ENCODE measurements around the gene ZDHHC13.

Gene ZDHHC13

DNA sequence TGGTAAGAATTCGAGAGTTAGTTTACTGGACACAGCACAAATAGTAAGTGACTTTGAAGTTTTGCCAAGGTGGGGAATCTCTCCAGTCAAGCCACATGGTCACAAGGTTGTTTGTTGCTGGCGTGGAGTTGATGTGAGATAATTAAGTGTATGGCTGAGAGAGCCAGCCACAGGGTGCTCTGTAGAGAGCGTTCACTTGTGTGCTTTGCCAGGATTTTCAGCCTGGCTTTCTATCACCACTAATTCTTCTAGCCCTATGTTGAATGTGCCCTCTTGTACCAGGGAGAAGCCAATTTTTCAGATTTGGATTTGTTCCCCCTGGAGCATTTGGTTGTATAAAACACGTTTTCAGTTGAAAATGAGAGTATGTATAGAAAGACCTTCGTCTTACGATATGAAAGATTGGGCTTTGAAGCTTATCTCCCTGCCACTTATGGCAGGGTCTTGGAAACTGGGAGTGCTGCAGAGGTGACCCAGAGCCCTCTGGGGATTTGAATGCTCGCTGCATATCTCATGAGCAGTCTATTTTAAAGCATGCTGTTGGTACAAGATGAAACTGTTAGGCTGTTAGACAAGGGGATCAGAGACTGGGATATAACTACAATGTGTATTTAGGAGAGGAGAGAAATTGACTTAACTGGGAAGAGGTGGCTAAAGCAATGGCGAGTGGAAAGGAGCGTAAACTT, 56.2 kb downstream of the ZDHHC13 start:
- no peak for DNase-seq (ENCODE audit: low spot score)

DNA sequence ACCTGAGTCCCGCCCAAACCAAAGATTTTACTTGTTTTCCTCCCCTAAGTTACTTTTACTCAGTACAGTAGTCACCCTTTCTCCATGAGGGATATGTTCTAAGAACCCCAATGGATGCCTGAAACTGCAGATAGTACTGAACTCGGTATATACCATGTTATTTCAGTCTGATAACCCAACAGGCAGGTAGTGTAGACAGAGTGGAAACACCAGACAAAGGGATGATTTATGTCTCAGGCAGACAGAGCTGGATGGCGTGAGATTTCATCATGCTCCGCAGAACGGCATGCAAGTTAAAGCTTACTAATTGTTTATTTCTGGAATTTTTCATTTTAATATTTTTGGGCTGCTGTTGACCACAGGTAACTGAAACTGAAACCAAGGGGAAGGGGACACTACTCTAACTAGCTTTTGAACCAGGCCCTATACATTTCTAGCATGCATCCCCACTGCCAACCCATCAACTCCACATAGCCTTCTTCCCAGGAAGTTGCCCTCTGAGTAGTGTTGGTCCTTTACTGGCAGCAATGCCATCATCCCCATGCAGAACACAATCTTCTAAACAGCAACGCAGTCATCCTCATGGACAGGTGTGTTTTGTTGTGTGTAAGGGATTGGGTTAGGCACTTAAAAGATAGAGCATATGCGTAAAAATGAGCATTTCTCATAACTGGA, 57.1 kb downstream of the ZDHHC13 start:
- no peak for DNase-seq (ENCODE audit: low spot score)

DNA sequence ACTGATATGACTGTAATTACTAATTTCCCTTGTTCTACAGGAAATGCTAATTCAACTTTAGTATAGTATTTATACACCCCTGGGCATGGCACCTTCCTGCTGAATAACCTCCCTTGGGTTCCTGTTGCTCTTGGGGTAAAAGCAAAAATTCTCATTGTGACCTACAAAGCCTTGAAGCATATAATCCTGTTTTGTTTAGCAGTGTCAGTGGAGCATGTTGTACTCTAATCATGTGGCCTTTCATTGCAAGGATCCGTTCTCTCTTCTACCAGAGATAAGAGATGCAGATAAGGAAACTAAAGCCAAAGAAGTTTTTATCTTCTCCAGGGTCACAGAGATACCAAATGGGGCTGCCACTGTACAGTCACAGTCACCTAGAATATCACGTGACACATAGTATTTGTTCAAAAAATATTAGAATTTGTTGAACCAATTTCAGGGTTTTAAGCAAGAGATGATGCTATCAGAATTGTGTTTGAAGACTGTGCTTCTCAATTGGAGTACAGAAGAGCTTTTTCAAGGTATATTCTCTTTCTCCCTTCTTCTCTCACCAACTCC, 59.7 kb downstream of the ZDHHC13 start:
- no peak for DNase-seq (ENCODE audit: low spot score)

DNA sequence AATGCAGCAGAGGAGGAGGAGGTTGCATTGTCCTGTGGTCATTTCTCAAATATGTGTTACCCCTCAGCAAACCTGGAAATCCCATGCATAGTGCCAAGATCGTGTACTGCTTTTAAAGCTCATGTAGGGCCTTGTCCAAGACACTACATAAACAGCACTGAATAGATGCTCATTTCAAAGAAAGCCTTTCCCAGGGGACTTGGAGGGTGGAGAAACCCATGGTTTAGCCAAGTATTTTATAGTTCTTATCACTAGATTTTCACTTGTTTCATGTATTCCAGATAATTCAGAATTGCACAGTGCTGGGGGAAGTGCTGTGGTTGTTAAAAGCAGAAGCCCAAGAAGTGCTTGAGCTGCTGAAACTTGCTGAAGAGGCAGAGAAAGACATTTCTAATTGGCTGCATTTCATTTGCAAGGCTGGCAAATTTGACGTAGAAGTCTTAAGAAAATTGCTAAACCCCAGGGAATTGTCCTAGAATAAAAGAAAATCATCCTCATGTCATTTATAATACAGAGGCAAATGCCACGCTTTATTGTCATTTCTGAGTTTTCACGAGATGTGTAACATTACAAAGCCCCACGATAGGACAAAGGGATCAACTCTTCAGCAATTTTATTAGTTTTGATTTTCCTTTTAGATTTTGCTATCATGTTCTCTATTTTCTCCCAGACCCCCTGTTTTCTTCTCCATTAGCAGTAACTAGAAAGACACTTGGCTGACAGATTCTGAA, 64.7 kb downstream of the ZDHHC13 start:
- no peak for DNase-seq (ENCODE audit: low spot score)

DNA sequence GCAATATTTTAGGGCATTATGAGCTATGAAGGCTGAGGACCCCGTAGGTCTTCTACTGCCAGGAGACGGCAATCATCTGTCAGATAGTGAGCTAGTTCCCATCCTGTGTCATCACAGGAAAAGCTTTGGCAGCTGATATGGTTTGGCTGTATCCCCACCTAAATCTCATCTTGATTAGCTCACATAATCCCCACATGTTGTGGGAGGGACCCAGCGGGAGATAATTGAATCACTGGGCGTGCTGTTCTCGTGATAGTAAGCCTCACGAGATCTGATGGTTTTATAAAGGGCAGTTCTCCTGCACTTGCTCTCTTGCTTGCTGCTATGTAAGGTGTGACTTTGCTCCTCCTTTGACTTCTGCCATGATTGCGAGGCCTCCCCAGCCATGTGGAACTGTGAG, 66.7 kb downstream of the ZDHHC13 start:
- DNase-seq (ENCODE audit: low spot score), result no peak

DNA sequence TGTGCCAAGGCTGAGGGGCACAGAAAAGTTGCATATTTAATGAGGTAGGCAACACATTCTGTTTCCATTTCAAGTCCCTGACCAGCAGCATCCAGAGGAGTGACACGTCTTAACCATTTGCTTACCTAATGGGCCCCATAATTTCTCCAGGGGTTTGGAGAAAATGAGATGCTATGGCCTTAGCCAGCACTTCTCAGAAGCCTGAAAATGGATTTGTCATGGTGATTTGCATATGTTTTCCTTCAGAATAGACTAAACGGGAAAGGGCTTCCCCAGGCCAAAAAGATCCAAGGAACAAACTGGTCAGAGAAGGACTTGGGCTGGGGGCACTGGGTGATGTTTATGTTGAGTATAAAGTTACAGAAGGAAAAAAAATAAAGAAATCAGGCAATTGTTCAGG, 68.1 kb downstream of the ZDHHC13 start:
- DNase-seq (ENCODE audit: low spot score), result no peak

DNA sequence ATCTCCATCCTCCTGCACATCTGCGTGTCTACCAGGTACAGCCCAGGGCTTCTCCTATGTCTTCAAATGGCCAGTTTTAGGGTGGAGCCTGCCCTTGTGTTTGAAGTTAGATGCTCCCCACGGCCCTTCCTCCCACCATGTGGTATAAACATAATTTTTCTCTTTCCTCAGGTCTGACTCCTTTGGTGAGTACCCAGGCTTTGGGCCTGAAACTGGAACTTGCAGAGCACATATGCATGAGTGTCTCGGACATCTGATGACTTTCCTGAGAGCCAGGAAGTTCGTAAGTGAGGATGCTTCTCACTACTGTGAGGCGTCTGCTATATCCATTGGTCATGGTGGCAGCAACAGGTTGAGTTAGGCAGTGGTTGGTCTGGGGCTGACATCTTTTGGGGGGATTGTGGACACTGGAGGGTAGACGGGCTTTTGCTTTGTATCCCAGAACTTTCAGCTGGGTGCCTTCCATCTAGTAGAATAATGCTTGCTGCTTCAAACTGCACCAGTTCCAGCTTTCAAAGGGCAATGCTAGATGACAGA, 68.6 kb downstream of the ZDHHC13 start:
- DNase-seq (ENCODE audit: low spot score), result no peak

DNA sequence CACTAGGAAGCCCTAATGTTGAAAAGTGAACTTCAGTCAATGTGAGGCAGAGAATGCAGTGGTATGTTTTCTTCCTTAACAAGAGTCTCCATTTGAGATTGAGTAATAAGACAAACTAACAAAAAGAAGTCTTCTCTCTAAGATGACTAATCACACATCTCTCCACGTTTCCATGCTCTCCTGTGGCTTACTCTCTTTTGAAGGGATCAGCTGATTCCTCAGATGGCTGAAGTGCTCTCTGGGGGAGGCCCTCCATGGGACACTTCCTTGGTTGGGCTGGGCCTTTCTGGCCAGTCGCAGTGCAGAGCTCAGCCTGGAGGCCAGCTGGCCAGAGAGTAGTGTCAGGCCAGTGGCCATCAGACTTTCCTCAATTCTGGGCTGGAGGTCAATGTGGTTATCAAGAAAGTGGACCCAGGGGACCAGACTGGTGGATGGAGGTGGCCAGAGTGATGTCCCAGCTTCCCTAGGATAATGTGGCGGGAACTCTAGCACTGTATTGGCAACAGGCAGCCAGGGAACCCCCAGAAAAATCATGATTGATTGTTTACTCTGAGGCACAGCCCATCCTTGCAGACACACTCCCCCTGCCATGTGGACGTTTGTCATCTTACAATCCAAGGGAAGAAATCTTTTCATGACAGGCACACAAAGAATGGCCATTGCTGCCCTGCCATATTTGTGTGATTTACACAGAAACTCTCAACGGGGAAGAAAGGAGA, 70.3 kb downstream of the ZDHHC13 start:
- DNase-seq (ENCODE audit: low spot score), result peak; percentile 54

DNA sequence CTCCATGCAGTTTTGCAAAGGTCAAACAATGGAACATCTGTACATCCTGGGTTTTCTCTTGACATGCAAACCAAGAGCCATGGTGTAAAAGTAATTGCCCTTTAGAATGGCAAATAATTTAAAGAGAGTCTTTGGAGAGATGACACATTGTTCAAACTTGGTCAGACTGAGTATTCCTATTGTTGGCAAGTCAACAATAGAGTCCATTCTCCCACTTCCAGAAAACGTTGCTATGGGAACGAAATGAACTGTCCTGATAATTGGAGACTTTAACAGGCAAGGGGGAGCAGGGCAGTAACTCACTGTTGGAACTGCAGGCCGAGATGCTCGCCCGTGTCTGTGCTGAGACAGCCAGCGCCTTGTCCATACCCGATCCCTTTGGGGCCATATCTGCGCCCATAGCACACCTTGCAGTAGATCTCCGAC, 70.9 kb downstream of the ZDHHC13 start:
- no peak for DNase-seq (ENCODE audit: low spot score)

DNA sequence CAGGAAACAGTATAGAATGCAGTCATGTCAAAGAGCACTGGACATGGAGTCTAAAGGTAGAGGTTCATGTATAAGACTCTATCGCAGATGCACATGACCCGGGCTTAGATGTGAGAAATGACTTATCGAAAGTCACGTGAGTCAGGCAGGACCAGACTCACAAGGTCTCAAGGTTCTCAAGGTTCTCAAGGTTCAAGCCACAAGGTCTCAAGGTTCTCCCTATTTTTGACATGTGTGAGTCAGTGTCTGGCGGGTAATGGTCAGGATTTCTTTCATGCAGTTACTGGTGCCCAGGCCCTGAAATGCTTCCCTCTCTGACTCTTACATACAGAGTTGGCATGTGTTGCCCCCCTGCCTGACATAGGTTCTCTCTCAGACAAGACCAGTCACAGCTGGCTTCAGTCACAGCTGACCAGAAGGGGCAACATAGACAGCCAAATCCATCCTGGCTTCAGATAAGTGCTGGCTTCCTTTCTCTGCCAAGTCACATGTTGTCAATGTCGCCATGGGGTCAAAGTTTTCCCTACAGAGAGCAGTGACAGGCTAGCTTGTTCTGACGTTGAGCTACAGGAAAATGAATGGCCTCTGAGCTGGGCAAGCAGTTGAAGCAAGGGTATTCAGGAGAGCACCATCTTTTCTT, 74.7 kb downstream of the ZDHHC13 start:
- no peak for DNase-seq (ENCODE audit: low spot score)

DNA sequence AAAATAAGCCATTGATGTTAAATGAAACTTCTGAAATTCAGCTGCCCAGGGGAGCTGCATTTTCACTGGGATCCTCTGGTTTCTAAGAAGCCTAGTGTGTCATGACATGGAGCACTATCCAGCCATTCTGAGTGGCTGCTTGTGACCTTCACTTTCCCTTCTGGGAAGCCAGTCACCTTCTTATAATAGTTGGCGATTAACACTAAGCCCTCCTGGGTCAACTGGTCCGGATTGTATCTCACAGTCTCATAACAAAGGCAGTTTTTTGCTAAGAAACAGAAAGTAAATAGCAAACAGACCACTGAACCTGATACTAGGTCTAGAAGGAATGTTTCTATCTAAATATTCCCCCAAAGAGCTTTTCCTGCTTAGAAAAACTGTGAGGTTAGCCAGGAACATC, 76.9 kb downstream of the ZDHHC13 start:
- no peak for DNase-seq (ENCODE audit: low spot score)

DNA sequence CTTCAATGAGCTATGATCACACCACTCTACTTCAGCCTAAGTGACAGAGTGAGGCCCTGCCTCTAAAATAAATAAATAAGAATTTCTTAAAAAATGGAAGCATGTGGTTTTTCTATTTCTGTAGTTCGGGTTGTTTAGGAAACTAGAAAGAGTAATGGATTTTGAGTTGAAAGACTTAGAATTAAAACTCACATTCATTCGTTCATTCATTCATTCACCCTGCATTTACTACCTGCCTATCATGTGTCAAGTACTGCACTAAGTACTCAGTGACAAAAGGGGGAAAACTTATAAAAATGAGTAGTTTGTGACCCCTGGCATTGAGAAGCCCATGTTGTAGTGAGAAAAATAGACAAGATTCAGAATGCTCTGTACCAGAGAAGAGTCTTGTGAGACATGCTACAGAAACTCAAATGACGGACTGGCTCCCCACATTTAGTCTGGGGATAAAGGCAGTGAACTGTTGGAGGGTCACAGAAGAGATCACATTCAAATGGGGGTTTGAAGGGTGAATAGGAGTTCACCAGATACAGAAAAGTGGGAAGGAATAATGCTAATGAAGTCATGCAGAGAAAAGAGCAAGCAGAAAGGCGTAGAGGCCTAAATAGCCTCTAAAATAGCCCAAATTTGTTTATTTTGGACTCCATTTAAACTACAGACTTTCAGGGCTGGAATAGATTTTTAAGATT, 77.8 kb downstream of the ZDHHC13 start:
- DNase-seq (ENCODE audit: low spot score), result no peak

DNA sequence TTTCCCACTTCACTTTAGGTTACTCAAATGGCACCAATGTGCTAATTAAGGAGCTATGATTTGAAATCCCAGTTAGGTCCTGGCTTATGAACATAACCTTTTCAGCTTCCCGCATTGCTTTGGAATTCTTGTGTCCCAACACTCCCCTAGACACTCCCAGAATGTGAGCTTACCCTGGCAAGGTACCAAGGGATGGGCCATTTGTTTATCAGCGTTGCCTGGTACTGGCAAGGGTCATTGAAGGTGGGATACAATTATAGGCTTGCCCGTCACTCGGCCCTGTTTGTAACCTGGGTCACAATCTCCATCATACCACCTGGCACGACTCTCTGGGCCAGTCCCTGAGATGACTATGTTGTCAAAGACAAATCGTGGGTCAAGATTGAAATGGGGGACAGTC, 79.5 kb downstream of the ZDHHC13 start:
- no peak for DNase-seq (ENCODE audit: low spot score)

DNA sequence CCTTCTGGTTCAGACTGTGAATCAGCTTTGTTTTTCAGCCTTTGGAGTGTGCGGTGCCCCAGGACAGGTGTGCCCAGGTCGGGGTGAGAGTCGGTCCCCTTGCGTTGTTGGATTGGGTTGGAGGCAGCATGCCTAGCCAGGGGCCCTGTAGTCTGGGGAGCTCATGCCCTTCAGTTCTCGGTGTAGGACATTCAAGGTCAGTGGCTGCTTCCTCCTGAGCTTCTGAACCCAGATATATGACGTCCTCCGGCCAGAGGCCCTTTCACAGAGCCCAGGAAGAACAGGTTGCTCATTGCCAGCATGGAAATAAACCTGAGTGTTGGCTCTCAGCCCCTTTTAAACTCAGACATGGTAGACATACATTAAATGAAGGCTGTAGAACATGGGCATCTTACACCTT, 82.1 kb downstream of the ZDHHC13 start:
- DNase-seq (ENCODE audit: low spot score), result no peak

DNA sequence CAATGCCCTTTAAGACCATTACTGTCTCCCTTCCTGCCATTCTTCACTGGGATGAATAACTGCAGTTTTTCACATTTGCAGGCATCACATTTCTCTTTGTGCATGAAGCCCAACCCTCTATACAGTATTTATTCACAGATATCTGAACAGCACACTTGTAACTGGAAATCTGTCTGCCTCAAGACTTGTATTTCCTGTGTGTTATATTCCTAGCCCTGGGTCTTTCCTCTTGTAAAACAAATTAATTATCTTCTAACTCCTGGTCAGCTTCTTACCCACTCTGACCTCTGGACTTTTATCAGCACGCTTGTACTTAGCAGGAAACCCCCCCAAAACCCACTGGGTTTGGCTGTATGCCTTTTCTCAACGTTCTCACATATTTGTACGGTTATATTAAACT, 82.8 kb downstream of the ZDHHC13 start:
- DNase-seq (ENCODE audit: low spot score), result no peak

DNA sequence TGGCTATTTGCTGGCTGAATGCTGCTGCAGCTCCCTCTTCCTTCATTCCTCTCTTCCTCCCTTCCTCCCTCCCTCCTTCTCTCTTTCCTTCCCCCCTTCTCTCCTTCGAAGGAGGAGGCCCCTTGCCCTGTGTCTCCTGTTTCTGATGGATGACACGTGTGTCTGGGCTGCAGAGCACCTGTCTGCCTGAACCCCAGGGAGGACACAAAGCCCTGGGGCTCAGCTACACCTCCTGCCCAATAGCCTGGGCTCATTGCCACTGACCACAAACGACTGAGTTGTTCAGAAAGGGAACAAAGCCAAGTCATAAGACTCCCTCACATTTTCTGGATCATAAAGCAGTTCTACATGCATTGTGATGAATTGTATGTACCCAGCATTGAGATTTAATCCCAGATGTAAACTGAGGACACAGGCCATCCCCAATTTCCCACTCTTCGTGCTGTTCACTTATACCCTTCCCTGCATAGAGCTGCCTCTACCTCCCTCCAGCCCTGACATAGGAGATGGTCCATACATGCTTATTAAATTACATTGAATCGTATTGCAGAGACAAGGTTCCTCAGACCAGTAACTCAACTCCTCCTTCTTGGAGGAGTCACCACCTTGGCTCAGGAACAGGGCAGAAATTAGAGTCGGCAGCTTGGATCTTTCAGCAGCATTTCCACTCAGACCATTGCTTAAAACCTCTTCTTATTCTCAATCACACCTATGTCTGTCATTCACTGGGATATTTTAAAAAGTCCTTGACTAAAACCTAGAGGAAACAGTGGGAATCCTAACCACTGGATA, 83.6 kb downstream of the ZDHHC13 start:
- DNase-seq (ENCODE audit: low spot score), result peak; percentile 83

DNA sequence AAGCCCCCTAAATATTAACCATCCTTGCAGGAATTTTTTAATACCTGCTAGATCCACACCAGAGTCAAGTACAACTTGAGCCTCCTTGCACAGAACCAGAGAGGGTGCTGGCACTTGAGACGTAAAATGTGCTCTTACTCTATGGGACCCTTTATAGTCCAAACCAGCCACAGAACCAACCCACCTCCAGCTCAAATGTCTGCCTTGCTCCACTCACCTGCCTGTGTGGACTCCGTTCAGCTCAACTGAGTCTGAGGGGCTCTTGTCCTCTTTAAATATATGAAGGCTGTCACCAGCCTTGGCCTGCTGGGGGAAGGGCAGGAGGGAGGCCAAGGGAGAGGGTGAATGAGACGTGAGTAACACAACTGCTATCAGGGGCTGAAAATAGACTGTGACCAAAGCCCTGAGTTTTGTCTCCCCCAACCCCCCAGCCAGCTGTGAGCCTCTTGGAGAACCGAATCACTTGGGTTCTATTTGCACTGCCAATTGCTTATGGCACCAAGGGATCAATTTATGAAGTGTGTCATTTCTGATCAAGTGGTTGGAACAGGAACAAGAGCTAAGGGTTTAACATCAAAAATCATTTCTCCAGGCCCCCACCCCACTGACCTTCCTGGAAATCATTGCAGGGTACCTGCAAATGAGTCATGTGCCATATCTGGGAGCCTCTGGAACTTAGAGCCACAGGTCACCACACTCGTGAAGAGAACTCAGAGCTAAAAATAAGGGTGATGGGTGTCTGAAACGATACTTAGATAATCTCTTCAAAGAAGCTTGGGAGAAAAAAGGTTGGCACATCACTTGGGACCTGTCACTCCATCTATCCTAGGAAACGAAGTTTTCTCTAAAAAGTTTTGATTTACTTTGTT, 85.0 kb downstream of the ZDHHC13 start, which contains the start of gene CSRP3:
TSS of gene CSRP3 (minus strand) at position 247 of the 869 bp plus-strand sequence. CDS start 9,535 bp downstream, outside the sequence.
- DNase-seq (ENCODE audit: low spot score), result peak; percentile 16

DNA sequence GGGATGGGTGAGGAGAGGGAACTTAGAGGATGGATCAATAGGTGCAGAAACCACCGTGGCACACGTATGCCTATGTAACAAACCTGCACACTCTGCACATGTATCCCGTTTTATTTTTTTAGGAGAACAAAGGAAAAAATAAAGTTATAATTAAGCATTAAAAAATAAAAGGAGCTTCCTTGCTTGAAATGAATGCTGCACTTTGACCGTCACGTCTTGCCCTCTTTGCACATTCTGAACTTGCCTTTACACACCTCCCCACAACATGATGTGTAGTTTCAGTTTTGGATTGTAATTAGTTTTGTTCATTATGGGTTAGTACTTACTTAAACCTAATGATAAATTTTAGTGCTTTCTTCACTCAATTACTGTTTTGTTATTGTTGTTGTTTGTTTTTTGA, 87.9 kb downstream of the ZDHHC13 start:
- no peak for DNase-seq (ENCODE audit: low spot score)

DNA sequence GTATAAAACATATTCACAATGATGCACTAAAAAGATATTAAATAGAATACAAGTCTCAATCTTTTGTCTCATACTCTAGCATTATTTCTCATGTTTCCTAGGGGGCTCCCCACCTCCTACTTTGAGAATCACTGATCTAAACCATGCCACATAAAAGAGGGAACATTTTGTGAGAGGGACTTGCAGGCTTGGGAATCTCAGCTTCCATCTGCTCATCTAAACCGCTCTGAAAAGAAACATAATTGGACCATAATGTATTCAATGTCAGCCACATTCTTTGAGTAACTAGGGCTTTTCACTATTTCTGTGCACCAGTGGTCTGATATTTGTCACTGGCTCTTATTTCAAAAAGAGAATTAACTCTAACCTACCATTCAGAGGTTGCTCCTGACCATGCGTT, 91.2 kb downstream of the ZDHHC13 start:
- DNase-seq (ENCODE audit: low spot score), result no peak
